Neuronal stem cell (in vitro differentiated cells): ENCODE results near the gene OR2M7.
"Not testable (repeated sequence)": the region's sequence is repeated elsewhere in the genome, so short reads cannot be mapped to it uniquely, and the experiment has no call there.

Source experiments
- DNase-seq: peaks from one replicate; pipeline ENCODE4 v3.0.0-alpha.2; 2013; ENCODE audit warnings: low spot score
- H2AFZ ChIP-seq: one replicate; pipeline ENCODE4 v1.6.1; 2013; ENCODE audit warnings: mild to moderate bottlenecking, low read length, inconsistent platforms
- H2AK5ac ChIP-seq: 2 replicates; pipeline ENCODE4 v1.6.1; 2013; ENCODE audit warnings: low read depth, mild to moderate bottlenecking, inconsistent platforms, low read length, moderate library complexity, mixed read lengths
- H2BK120ac ChIP-seq: 2 replicates; pipeline ENCODE4 v1.6.1; 2013; ENCODE audit warnings: low read depth, mild to moderate bottlenecking, inconsistent platforms, low read length, moderate library complexity, mixed read lengths
- H2BK12ac ChIP-seq: one replicate; pipeline ENCODE4 v1.6.1; 2013; ENCODE audit warnings: low read length, inconsistent platforms
- H2BK15ac ChIP-seq: 2 replicates; pipeline ENCODE4 v1.6.1; 2013; ENCODE audit warnings: mild to moderate bottlenecking, low read length, inconsistent platforms, mixed read lengths
- H2BK5ac ChIP-seq: one replicate; pipeline ENCODE4 v1.6.1; 2013; ENCODE audit warnings: inconsistent platforms, mild to moderate bottlenecking, low read length, moderate library complexity
- H3K14ac ChIP-seq: one replicate; pipeline ENCODE4 v1.6.1; 2013; ENCODE audit warnings: low read length, inconsistent platforms
- H3K18ac ChIP-seq: 2 replicates; pipeline ENCODE4 v1.6.1; 2013; ENCODE audit warnings: low read length, inconsistent platforms
- H3K23ac ChIP-seq: 2 replicates; pipeline ENCODE4 v1.6.1; 2013; ENCODE audit warnings: low read depth, mild to moderate bottlenecking, mixed read lengths, low read length, inconsistent platforms; ENCODE audit not compliant: poor library complexity
- H3K27ac ChIP-seq: replicated peaks from 3 replicates; pipeline ENCODE4 v1.5.1; 2013; ENCODE audit warnings: low read length, inconsistent platforms
- H3K27me3 ChIP-seq, 3 experiments: 2 replicates each; pipeline ENCODE4 v1.6.1; 2013; ENCODE audit warnings: low read length in 3 of 3, mild to moderate bottlenecking in 2 of 3, inconsistent platforms in 1 of 3, low read depth in 1 of 3, mixed read lengths in 1 of 3, moderate library complexity in 1 of 3; ENCODE audit not compliant: control insufficient read depth in 3 of 3, insufficient read depth in 3 of 3
- H3K36me3 ChIP-seq, 2 donors: replicated peaks in 1 of 2; 2 replicates each; pipeline ENCODE4 v1.6.1; 2013; ENCODE audit warnings: low read length in 2 of 2; ENCODE audit not compliant: control insufficient read depth in 2 of 2, insufficient read depth in 2 of 2
- H3K4ac ChIP-seq: 2 replicates; pipeline ENCODE4 v1.6.1; 2013; ENCODE audit warnings: inconsistent platforms, mild to moderate bottlenecking, low read length, moderate library complexity
- H3K4me1 ChIP-seq, 2 donors: 1 replicate in 1 of 2; 2 replicates in 1 of 2; pipeline ENCODE4 v1.6.1; 2013; ENCODE audit warnings: low read length in 2 of 2, low read depth in 1 of 2; ENCODE audit not compliant: control insufficient read depth in 2 of 2, insufficient read depth in 1 of 2
- H3K4me2 ChIP-seq: one replicate; pipeline ENCODE4 v1.6.1; 2013; ENCODE audit warnings: mild to moderate bottlenecking, low read length, inconsistent platforms; ENCODE audit not compliant: insufficient read depth, poor library complexity, severe bottlenecking
- H3K4me3 ChIP-seq, 2 donors: 2 replicates each; pipeline ENCODE4 v1.5.1; 2013; ENCODE audit warnings: low read length in 2 of 2, mild to moderate bottlenecking in 2 of 2, inconsistent platforms in 1 of 2, moderate library complexity in 1 of 2
- H3K79me1 ChIP-seq: one replicate; pipeline ENCODE4 v1.6.1; 2013; ENCODE audit warnings: low read depth, mild to moderate bottlenecking, inconsistent platforms, low read length, moderate library complexity
- H3K9ac ChIP-seq: one replicate; pipeline ENCODE4 v1.6.1; 2013; ENCODE audit warnings: mild to moderate bottlenecking, low read depth, low read length, inconsistent platforms; ENCODE audit not compliant: poor library complexity
- H3K9me3 ChIP-seq, 2 donors: replicated peaks in 1 of 2; 2 replicates each; pipeline versions ENCODE3 to v1.6.1; 2013; ENCODE audit warnings: low read length in 2 of 2, mild to moderate bottlenecking in 2 of 2, inconsistent platforms in 1 of 2, low read depth in 1 of 2, mixed read lengths in 1 of 2, moderate library complexity in 1 of 2; ENCODE audit not compliant: control insufficient read depth in 2 of 2, insufficient read depth in 1 of 2
- H4K8ac ChIP-seq: one replicate; pipeline ENCODE4 v1.6.1; 2013; ENCODE audit warnings: low read depth, mild to moderate bottlenecking, inconsistent platforms, low read length, moderate library complexity
- H4K91ac ChIP-seq: one replicate; pipeline ENCODE4 v1.6.1; 2013; ENCODE audit warnings: low read length, low read depth, mild to moderate bottlenecking, inconsistent platforms; ENCODE audit not compliant: poor library complexity
- WGBS, 2 donors: extraction: QIAGEN DNeasy Blood & Tissue Kit; methylation state at CpG; one replicate each; pipeline ENCODE4 v1.1.7; 2013; ENCODE audit warnings: missing lambda C conversion rate in 2 of 2, mixed read lengths in 1 of 2; ENCODE audit not compliant: insufficient read length in 2 of 2, insufficient replicate concordance in 1 of 2; ENCODE audit errors: extremely low coverage in 2 of 2; 5-methylcytosine and 5-hydroxymethylcytosine counted together

OR2M7 gene

DNA sequence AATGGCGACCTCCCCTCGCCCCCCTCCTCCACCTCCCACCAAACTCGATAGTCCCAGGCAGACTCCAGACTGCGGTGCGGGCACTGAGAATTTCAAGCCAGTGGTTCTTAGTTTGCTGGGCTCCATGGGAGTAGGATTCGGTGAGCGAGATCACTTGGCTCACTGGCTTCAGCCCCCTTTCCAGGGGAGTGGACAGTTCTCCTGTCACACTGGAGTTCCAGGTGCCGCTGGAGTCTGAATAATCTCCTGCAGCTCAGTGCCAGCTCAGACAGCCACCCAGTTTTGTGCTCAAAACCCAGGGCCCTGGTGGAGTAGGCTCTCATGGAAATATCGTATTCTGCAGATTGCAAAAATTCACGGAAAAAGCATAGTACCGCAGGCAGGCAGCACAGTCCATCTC, 7.6 kb downstream of the OR2M7 start:
- Histone ChIP-seq H4K91ac (no peak overlapping the region), H3K36me3 (no peaks in the 10 kb centered on the region), H2BK12ac (no peak overlapping the region), H3K79me1 (no peaks in the 10 kb centered on the region), H2BK15ac (no peak overlapping the region), H3K9me3 (peaks cover 0 to 18% of the 10 kb centered on the region in 2 donors), H3K4me1 (no peaks in the 10 kb centered on the region), H2BK120ac (no peak overlapping the region), H2AK5ac (no peak overlapping the region), H2AFZ (no peak overlapping the region), H4K8ac (no peak overlapping the region), H3K27ac (no peak overlapping the region), H3K27me3 (no peaks in the 10 kb centered on the region), H3K9ac (no peak overlapping the region), H3K4me2 (no peak overlapping the region), H3K18ac (no peak overlapping the region), H2BK5ac (no peak overlapping the region), H3K23ac (no peak overlapping the region), H3K14ac (no peak overlapping the region), H3K4ac (no peak overlapping the region), H3K4me3 (no peak overlapping the region)
- no peak for DNase-seq
- no CpG with 5 or more reads among the region's 11 CpGs for WGBS, 2 donors

DNA sequence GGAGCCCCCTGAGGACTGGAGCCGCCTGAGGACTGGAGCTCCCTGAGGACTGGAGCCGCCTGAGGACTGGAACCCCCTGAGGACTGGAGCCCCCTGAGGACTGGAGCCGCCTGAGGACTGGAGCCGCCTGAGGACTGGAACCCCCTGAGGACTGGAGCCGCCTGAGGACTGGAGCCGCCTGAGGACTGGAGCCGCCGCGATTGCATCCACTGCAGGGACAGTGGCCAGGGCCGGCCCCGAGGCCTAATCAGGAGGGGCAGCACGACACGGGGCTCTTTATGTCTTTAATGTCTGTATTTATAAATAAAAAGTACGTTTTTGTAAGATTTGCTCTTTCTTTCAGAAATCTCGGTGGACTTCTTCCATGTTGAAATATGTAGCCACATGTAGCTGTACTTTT, 17.6 kb downstream of the OR2M7 start:
- H3K23ac ChIP-seq, H3K4me3 ChIP-seq, H3K14ac ChIP-seq, H3K27ac ChIP-seq, H3K4me1 ChIP-seq, H3K4me2 ChIP-seq, H3K4ac ChIP-seq, H2BK12ac ChIP-seq, H4K91ac ChIP-seq, DNase-seq, H2BK120ac ChIP-seq, H3K36me3 ChIP-seq, H4K8ac ChIP-seq, H3K9ac ChIP-seq, H2AFZ ChIP-seq, H3K9me3 ChIP-seq, H2AK5ac ChIP-seq, H3K79me1 ChIP-seq, H3K27me3 ChIP-seq, H2BK15ac ChIP-seq, H2BK5ac ChIP-seq, H3K18ac ChIP-seq: not testable (repeated sequence)
- no CpG with 5 or more reads among the region's 15 CpGs for WGBS, 2 donors

DNA sequence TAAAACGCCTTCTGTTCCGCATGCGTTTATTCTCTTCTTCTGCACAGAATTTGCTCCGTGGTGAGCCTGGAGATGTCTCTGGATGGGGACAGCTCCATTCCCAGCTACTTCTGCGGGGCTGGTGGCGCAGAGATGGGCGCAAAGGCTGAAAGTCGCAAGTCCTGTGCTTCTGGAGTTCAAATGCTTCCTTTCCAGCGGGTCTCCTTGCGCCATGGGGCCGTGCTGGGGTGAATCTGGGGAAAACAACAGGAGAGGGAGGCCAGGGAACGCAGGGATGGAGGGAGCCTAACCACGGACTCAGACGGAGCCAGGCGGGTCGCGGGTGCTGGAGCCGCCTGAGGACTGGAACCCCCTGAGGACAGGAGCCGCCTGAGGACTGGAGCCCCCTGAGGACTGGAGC, 18.3 kb downstream of the OR2M7 start:
- Histone ChIP-seq H3K27me3 (no peaks in the 10 kb centered on the region), H3K18ac (no peak overlapping the region), H3K4me3 (no peak overlapping the region), H4K91ac (no peak overlapping the region), H3K4me2 (no peak overlapping the region), H2BK12ac (no peak overlapping the region), H3K9ac (no peak overlapping the region), H3K36me3 (no peaks in the 10 kb centered on the region), H3K23ac (no peak overlapping the region), H3K4me1 (no peaks in the 10 kb centered on the region), H2AFZ (no peak overlapping the region), H4K8ac (no peak overlapping the region), H3K9me3 (peaks cover 0 to 9% of the 10 kb centered on the region in 2 donors), H2BK120ac (no peak overlapping the region), H2AK5ac (no peak overlapping the region), H3K4ac (no peak overlapping the region), H3K27ac (no peak overlapping the region), H3K14ac (no peak overlapping the region), H3K79me1 (no peaks in the 10 kb centered on the region), H2BK5ac (no peak overlapping the region), H2BK15ac (no peak overlapping the region)
- no CpG with 5 or more reads among the region's 19 CpGs for WGBS, 2 donors
- no peak for DNase-seq

DNA sequence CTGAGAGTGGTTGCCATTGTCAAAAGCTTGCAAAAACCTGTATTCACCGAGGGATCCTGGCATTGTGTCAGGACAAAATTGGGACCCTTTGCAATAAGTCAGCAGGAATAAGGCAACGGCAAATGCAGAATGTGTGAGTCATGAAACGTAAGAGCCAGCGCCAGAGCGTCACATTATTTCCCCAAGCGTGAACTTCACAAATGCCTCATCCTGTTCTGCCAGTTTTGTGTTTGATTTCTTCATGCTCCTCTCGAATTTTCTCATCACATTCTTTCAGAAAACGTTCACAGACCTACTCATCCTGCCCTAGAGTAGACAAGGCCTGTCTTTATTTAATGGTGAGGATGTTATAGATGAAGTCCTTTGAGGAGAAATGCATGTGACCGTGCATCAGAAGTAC, 18.7 kb downstream of the OR2M7 start:
- H2BK5ac ChIP-seq, DNase-seq, H3K4me2 ChIP-seq, H3K9me3 ChIP-seq, H2AFZ ChIP-seq, H3K23ac ChIP-seq, H3K14ac ChIP-seq, H2BK120ac ChIP-seq, H4K91ac ChIP-seq, H2BK15ac ChIP-seq, H3K79me1 ChIP-seq, H3K36me3 ChIP-seq, H2AK5ac ChIP-seq, H3K27ac ChIP-seq, H3K18ac ChIP-seq, H3K9ac ChIP-seq, H4K8ac ChIP-seq, H3K27me3 ChIP-seq, H3K4me3 ChIP-seq, H2BK12ac ChIP-seq, H3K4ac ChIP-seq, H3K4me1 ChIP-seq: not testable (repeated sequence)
- no CpG with 5 or more reads among the region's 9 CpGs for WGBS, 2 donors
